ENCODE measurements around the gene COL20A1. TPM values are rescaled to one million over a fixed set of nuclear protein-coding genes. Genes with fewer than 3 reads are reported as not detected.

COL20A1 gene
- total and polyA plus RNA-seq, 7 donors: 0.07 TPM; not detected in 6

DNA sequence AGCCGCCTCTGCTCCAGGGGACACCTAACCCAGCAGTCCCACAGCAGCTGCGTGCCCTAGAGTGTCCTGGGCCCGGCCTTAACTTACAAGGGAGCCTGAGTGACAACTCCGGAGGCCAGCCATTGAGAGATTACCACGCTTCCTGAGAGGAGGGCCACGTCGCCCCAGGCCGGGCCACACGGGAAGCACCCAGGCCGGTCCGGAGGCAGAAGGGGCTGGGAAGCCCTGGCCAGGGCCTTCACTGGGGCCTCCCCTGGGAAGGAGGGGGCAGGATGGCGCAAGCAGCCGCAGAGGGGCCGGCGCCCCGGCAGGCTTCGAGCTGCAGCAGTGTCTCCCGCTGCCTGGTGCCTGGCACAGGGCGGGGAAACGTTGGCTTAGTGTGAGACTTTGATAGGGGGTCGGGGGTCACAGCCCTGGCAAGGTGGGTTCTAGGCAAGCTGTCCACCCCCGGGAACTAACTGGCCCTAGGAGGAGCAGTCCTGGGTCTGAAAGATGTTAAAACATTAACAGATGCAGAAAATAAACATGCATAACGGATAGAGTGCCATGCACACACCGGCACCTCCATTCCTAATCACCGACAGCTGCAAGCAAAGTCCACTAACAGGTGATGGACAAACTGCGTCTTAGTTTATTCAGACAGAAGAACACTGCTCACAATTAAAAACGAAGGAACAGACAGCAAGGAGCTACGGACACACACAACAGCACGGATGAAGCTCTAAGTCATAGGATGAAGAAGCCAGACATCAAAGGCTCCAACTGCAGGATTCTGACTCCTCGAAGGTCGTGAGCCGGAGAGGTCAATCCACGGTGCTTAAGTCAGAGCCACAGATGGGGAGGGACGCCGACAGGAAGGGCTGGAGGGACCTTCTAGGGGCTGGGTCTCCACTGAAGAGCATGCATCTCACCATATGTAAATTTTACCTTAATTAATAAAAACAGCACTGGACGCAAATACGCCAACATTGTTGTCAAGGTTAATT is 50.8 kb downstream of the COL20A1 start:
- Histone ChIP-seq H3K27ac (no peak overlapping the region), H3K9me3 (no peaks in the 10 kb centered on the region), H3K27me3 (peaks cover 0 to 57% (median 34%) of the 10 kb centered on the region in 3 donors), H3K4me1 (peaks cover 0 to 19% (median 0%) of the 10 kb centered on the region in 4 donors), H3K36me3 (no peaks in the 10 kb centered on the region), H3K4me3 (no peak overlapping the region)
- TF ChIP-seq POLR2A (IDR thresholded peaks at IDR 0.05): no peak
- no peak for TF ChIP-seq EP300 (IDR thresholded peaks at IDR 0.05)
- no peak for TF ChIP-seq POLR2AphosphoS5 (IDR thresholded peaks at IDR 0.05)
- TF ChIP-seq, protein P1, sequence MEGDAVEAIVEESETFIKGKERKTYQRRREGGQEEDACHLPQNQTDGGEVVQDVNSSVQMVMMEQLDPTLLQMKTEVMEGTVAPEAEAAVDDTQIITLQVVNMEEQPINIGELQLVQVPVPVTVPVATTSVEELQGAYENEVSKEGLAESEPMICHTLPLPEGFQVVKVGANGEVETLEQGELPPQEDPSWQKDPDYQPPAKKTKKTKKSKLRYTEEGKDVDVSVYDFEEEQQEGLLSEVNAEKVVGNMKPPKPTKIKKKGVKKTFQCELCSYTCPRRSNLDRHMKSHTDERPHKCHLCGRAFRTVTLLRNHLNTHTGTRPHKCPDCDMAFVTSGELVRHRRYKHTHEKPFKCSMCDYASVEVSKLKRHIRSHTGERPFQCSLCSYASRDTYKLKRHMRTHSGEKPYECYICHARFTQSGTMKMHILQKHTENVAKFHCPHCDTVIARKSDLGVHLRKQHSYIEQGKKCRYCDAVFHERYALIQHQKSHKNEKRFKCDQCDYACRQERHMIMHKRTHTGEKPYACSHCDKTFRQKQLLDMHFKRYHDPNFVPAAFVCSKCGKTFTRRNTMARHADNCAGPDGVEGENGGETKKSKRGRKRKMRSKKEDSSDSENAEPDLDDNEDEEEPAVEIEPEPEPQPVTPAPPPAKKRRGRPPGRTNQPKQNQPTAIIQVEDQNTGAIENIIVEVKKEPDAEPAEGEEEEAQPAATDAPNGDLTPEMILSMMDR (IDR thresholded peaks at IDR 0.05): no peak
- intact Hi-C loops (cut with DNase I): no loop called here
- DNase-seq: no peak
- 48 to 59% methylated on average over 37 of the region's 37 CpGs for WGBS, 2 donors

DNA sequence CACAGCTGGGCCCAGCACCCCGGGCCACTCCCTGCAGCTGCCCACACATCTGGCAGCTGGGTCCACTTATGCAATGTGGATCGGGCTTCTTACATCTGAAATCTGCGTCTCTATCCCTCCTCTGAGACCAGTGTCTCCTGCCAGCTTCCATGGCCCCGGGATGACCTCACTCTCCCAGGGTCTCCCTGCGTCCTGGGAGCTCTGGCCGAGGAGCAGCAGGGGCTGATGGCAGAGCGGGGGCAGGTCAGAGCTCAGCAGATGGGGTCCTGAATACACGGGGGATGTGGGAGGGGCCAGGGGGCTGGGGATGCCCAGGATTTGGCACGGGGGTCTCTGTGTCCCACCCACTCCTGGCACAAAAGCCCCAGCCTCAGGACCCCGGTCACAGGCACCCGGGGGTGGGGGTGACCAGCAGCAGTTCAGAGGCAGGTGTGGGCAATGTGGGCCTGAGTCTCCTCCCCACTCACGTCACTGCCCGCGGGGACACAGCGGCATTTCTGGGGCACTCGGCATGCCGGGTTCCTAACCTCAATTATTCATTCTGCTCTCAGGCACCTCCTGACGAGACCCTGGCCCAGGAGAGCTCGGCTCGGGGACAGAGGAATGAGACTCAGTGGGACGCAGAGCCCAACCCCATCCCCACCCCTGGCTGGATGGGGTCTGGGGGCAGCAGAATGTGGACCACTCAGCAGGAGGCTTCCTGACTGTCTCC is 51.8 kb downstream of the COL20A1 start:
- H3K27ac ChIP-seq: no peak overlapping the region
- DNase-seq: no peak
- no peaks in the 10 kb centered on the region for H3K9me3 ChIP-seq
- peaks cover 0 to 58% (median 34%) of the 10 kb centered on the region in 3 donors for H3K27me3 ChIP-seq
- no peak overlapping the region for H3K4me3 ChIP-seq
- no peak for TF ChIP-seq EP300 (IDR thresholded peaks at IDR 0.05)
- TF ChIP-seq, protein P1 (IDR thresholded peaks at IDR 0.05): no peak
- TF ChIP-seq POLR2AphosphoS5 (IDR thresholded peaks at IDR 0.05): peak in 1 of 4 donors; percentile 22
- TF ChIP-seq POLR2A (IDR thresholded peaks at IDR 0.05): no peak
- 64 to 72% methylated on average over 21 of the region's 21 CpGs for WGBS, 2 donors
- no peaks in the 10 kb centered on the region for H3K36me3 ChIP-seq
- H3K4me1 ChIP-seq: peaks cover 0 to 19% (median 0%) of the 10 kb centered on the region in 4 donors
- intact Hi-C loops (cut with DNase I): no loop called here

DNA sequence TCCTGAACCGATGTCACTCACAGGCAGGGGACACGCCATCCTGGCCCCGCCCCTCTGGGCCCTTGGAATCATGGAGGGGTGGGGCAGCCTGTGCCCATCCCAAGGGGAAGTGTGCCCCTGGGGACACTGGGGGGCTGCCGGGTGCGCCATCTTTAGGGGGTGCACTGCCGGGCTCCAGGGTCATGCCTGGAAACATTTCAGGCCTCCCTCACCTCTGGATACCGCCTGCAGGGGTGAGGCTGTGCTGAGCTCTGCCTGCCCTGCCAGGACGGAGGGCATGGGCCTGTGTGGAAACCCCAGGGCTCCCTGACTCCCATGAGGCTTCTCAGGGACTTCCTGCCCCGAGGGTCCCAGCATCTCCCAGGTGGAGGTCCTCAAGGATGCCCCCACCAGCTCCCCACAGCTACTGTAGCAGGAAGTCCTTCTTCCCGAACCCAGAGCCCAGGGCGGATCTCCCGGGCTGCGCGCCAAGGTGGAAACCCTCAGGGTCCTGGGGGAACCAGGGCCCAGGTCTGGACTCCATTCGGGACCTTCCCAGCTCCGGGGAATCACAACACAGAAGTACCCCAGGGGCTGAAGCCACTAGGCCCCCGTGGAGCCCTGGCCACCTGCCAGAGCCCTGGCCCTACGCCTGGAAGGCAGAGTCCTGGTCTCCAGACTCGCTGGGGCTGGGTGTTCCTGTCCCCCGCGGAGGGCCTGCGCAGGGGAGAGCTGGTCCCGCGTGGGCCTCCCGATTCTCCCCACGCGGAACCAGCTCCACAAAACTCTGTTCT is 52.5 kb downstream of the COL20A1 start:
- H3K27me3 ChIP-seq: peaks cover 0 to 58% (median 34%) of the 10 kb centered on the region in 3 donors
- H3K4me1 ChIP-seq: peaks cover 0 to 19% (median 0%) of the 10 kb centered on the region in 4 donors
- TF ChIP-seq POLR2AphosphoS5 (IDR thresholded peaks at IDR 0.05) (no peak), EP300 (IDR thresholded peaks at IDR 0.05) (no peak)
- TF ChIP-seq, protein P1 (IDR thresholded peaks at IDR 0.05): no peak
- no peaks in the 10 kb centered on the region for H3K36me3 ChIP-seq
- 54 to 71% methylated on average over 27 of the region's 27 CpGs for WGBS, 2 donors
- H3K4me3 ChIP-seq: no peak overlapping the region
- intact Hi-C loops (cut with DNase I): no loop called here
- DNase-seq: no peak
- no peaks in the 10 kb centered on the region for H3K9me3 ChIP-seq
- H3K27ac ChIP-seq: no peak overlapping the region

Measured in sigmoid colon (tissue), 7 donors.